Measurements from ENCODE around the gene IFITM10. TPM values are rescaled to one million over a fixed set of nuclear protein-coding genes. Genes with fewer than 3 reads are reported as not detected.

Gene IFITM10
- total and polyA plus RNA-seq, 9 of the 15 experiments (the other 6 are each of a cell fraction or from before 2014, with no cell fraction given), result 0.08 to 0.13 (median 0.09) TPM; not detected in 6

DNA sequence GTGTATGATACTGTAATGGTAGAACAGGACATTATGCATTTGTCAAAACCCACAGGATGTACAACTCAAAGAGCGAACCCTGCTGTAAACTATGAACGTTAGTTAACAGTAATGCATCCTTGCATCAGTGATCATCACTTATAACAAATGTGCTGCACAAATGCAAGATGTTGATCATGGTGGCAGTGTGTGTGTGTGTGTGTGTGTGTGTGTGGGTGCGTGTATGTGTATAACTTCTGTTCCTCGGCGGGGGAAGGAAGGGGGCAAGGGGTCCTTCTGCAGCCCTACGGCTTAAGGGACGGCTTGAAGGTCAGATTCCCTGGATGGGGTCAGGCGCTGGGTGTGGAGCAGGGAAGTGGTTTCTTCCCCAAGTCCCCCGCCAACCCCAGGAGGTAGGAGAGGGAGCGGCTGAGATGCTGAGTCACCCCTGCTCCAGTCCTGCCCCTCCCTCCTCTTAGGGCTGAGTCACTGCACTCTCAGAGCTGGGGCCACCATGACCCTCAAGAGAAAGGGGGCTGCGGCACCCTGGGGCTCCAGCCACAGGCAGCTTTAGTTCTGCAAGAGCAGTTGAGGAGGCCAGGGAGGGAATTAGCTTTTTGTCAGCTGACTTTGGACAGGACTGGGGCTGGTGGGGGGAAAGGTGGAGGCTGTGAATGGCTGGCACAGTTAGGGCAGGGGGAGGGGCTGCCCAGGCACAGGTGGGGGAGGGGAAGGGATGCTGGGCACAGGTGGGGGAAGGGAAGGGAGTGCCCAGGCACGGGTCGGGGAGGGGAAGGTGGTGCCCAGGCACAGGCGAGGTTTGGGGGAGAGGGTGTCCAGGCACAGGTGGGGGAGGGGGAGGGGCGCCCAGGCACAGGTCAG, 22.1 kb upstream of the IFITM10 start (continued):
- TF ChIP-seq, protein P1, sequence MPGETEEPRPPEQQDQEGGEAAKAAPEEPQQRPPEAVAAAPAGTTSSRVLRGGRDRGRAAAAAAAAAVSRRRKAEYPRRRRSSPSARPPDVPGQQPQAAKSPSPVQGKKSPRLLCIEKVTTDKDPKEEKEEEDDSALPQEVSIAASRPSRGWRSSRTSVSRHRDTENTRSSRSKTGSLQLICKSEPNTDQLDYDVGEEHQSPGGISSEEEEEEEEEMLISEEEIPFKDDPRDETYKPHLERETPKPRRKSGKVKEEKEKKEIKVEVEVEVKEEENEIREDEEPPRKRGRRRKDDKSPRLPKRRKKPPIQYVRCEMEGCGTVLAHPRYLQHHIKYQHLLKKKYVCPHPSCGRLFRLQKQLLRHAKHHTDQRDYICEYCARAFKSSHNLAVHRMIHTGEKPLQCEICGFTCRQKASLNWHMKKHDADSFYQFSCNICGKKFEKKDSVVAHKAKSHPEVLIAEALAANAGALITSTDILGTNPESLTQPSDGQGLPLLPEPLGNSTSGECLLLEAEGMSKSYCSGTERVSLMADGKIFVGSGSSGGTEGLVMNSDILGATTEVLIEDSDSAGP (CRISPR knock-in tag; IDR thresholded peaks at IDR 0.05), result no peak
- TF ChIP-seq CHD2 (IDR thresholded peaks at IDR 0.05; ENCODE audit: low read depth, low read length), result no peak
- peak; percentile 29; the same call in 1 of the 2 replicates for TF ChIP-seq SIN3B (IDR thresholded peaks at IDR 0.05; ENCODE audit: low read depth)
- peak in 1 of 2 experiments; percentile 69; a peak in 2 of 4 replicates for TF ChIP-seq FOXK2 (conservative IDR thresholded peaks at IDR 0.05 in 1 of 2, IDR thresholded peaks at IDR 0.05 in 1 of 2; ENCODE audit: low read depth in 2 of 2)
- TF ChIP-seq HNRNPK (IDR thresholded peaks at IDR 0.05; ENCODE audit: low read depth, low read length, poor library complexity, severe bottlenecking), result no peak
- TF ChIP-seq, protein P2, sequence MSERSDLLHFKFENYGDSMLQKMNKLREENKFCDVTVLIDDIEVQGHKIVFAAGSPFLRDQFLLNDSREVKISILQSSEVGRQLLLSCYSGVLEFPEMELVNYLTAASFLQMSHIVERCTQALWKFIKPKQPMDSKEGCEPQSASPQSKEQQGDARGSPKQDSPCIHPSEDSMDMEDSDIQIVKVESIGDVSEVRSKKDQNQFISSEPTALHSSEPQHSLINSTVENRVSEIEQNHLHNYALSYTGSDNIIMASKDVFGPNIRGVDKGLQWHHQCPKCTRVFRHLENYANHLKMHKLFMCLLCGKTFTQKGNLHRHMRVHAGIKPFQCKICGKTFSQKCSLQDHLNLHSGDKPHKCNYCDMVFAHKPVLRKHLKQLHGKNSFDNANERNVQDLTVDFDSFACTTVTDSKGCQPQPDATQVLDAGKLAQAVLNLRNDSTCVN (CRISPR knock-in tag; IDR thresholded peaks at IDR 0.05), result 0 out of 2 replicates have a peak, but pooled peaks have one; percentile 85
- TF ChIP-seq FOXJ2 (tag; IDR thresholded peaks at IDR 0.05), result 0 out of 2 replicates have a peak, but pooled peaks have one; percentile 57
- TF ChIP-seq, protein P3, sequence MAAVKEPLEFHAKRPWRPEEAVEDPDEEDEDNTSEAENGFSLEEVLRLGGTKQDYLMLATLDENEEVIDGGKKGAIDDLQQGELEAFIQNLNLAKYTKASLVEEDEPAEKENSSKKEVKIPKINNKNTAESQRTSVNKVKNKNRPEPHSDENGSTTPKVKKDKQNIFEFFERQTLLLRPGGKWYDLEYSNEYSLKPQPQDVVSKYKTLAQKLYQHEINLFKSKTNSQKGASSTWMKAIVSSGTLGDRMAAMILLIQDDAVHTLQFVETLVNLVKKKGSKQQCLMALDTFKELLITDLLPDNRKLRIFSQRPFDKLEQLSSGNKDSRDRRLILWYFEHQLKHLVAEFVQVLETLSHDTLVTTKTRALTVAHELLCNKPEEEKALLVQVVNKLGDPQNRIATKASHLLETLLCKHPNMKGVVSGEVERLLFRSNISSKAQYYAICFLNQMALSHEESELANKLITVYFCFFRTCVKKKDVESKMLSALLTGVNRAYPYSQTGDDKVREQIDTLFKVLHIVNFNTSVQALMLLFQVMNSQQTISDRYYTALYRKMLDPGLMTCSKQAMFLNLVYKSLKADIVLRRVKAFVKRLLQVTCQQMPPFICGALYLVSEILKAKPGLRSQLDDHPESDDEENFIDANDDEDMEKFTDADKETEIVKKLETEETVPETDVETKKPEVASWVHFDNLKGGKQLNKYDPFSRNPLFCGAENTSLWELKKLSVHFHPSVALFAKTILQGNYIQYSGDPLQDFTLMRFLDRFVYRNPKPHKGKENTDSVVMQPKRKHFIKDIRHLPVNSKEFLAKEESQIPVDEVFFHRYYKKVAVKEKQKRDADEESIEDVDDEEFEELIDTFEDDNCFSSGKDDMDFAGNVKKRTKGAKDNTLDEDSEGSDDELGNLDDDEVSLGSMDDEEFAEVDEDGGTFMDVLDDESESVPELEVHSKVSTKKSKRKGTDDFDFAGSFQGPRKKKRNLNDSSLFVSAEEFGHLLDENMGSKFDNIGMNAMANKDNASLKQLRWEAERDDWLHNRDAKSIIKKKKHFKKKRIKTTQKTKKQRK (IDR thresholded peaks at IDR 0.05; ENCODE audit: borderline replicate concordance, low read depth, low read length), result no peak
- TF ChIP-seq, protein P4, sequence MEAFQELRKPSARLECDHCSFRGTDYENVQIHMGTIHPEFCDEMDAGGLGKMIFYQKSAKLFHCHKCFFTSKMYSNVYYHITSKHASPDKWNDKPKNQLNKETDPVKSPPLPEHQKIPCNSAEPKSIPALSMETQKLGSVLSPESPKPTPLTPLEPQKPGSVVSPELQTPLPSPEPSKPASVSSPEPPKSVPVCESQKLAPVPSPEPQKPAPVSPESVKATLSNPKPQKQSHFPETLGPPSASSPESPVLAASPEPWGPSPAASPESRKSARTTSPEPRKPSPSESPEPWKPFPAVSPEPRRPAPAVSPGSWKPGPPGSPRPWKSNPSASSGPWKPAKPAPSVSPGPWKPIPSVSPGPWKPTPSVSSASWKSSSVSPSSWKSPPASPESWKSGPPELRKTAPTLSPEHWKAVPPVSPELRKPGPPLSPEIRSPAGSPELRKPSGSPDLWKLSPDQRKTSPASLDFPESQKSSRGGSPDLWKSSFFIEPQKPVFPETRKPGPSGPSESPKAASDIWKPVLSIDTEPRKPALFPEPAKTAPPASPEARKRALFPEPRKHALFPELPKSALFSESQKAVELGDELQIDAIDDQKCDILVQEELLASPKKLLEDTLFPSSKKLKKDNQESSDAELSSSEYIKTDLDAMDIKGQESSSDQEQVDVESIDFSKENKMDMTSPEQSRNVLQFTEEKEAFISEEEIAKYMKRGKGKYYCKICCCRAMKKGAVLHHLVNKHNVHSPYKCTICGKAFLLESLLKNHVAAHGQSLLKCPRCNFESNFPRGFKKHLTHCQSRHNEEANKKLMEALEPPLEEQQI (IDR thresholded peaks at IDR 0.05), result no peak
- TF ChIP-seq ZNF174 (CRISPR knock-in tag; IDR thresholded peaks at IDR 0.05), result no peak
- TF ChIP-seq FOXA1 (IDR thresholded peaks at IDR 0.05; ENCODE audit: borderline replicate concordance), result no peak
- no peak for TF ChIP-seq SRSF7 (optimal IDR thresholded peaks at IDR 0.05; ENCODE audit: low read depth, low read length)
- TF ChIP-seq, protein P5, sequence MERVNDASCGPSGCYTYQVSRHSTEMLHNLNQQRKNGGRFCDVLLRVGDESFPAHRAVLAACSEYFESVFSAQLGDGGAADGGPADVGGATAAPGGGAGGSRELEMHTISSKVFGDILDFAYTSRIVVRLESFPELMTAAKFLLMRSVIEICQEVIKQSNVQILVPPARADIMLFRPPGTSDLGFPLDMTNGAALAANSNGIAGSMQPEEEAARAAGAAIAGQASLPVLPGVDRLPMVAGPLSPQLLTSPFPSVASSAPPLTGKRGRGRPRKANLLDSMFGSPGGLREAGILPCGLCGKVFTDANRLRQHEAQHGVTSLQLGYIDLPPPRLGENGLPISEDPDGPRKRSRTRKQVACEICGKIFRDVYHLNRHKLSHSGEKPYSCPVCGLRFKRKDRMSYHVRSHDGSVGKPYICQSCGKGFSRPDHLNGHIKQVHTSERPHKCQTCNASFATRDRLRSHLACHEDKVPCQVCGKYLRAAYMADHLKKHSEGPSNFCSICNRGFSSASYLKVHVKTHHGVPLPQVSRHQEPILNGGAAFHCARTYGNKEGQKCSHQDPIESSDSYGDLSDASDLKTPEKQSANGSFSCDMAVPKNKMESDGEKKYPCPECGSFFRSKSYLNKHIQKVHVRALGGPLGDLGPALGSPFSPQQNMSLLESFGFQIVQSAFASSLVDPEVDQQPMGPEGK (CRISPR knock-in tag; IDR thresholded peaks at IDR 0.05; ENCODE audit: borderline replicate concordance), result no peak
- no peak for TF ChIP-seq TSC22D4 (tag; IDR thresholded peaks at IDR 0.05)
- no peak for TF ChIP-seq BMI1 (IDR thresholded peaks at IDR 0.05; ENCODE audit: low read length)
- TF ChIP-seq HDGF (IDR thresholded peaks at IDR 0.05), result peak; percentile 52; the same call in 1 of the 2 replicates

Measured in K562 (cell line).